Trophoblast cell (in vitro differentiated cells and primary cell): ENCODE data around the gene CEP83.

ENCODE experiments used
- DNase-seq, 2 donors: peaks; one replicate each; pipeline ENCODE4 v3.0.0-alpha.2; 2016
- H2AFZ ChIP-seq: 2 replicates; pipeline ENCODE4 v1.6.1; 2013; ENCODE audit warnings: low read length, moderate library complexity, mild to moderate bottlenecking; ENCODE audit not compliant: insufficient read depth, poor library complexity
- H2AK5ac ChIP-seq: 2 replicates; pipeline ENCODE4 v1.6.1; 2013; ENCODE audit warnings: mild to moderate bottlenecking, low read length
- H2BK120ac ChIP-seq: 2 replicates; pipeline ENCODE4 v1.6.1; 2013; ENCODE audit warnings: low read length, mild to moderate bottlenecking, moderate library complexity; ENCODE audit not compliant: insufficient read depth, poor library complexity
- H2BK12ac ChIP-seq: 2 replicates; pipeline ENCODE4 v1.6.1; 2013; ENCODE audit warnings: mild to moderate bottlenecking, low read length, moderate library complexity
- H2BK5ac ChIP-seq: 2 replicates; pipeline ENCODE4 v1.6.1; 2013; ENCODE audit warnings: low read length, low read depth, moderate library complexity, mild to moderate bottlenecking; ENCODE audit not compliant: poor library complexity
- H3K14ac ChIP-seq: 2 replicates; pipeline ENCODE4 v1.6.1; 2013; ENCODE audit warnings: mild to moderate bottlenecking, low read length
- H3K18ac ChIP-seq: 2 replicates; pipeline ENCODE4 v1.6.1; 2013; ENCODE audit warnings: mild to moderate bottlenecking, low read length
- H3K23ac ChIP-seq: 2 replicates; pipeline ENCODE4 v1.6.1; 2013; ENCODE audit warnings: low read length
- H3K27ac ChIP-seq: 2 replicates; pipeline ENCODE4 v1.5.1; 2013; ENCODE audit warnings: low read depth, mild to moderate bottlenecking, inconsistent platforms, low read length, moderate library complexity
- H3K27me3 ChIP-seq: 2 replicates; pipeline ENCODE4 v1.6.1; 2013; ENCODE audit warnings: inconsistent platforms, mild to moderate bottlenecking, low read length, moderate library complexity; ENCODE audit not compliant: insufficient read depth
- H3K36me3 ChIP-seq, 2 experiments: 1 replicate in 1 of 2; 2 replicates in 1 of 2; pipeline ENCODE4 v1.6.1; 2013; ENCODE audit warnings: low read length in 2 of 2, mild to moderate bottlenecking in 2 of 2, moderate library complexity in 1 of 2; ENCODE audit not compliant: insufficient read depth in 2 of 2, control insufficient read depth in 1 of 2
- H3K4ac ChIP-seq: 2 replicates; pipeline ENCODE4 v1.6.1; 2013; ENCODE audit warnings: low read depth, mild to moderate bottlenecking, low read length, moderate library complexity
- H3K4me1 ChIP-seq, 2 experiments: 1 replicate in 1 of 2; 2 replicates in 1 of 2; pipeline ENCODE4 v1.6.1; 2013; ENCODE audit warnings: low read length in 2 of 2, mild to moderate bottlenecking in 2 of 2, moderate library complexity in 1 of 2; ENCODE audit not compliant: insufficient read depth in 2 of 2, control insufficient read depth in 1 of 2
- H3K4me2 ChIP-seq: 2 replicates; pipeline ENCODE4 v1.6.1; 2013; ENCODE audit warnings: inconsistent platforms, mild to moderate bottlenecking, low read length, moderate library complexity
- H3K4me3 ChIP-seq: 2 replicates; pipeline ENCODE4 v1.5.1; 2013; ENCODE audit warnings: mild to moderate bottlenecking, low read depth, low read length, inconsistent platforms
- H3K79me1 ChIP-seq: one replicate; pipeline ENCODE4 v1.6.1; 2013; ENCODE audit warnings: low read length
- H3K79me2 ChIP-seq: 2 replicates; pipeline ENCODE4 v1.6.1; 2013; ENCODE audit warnings: low read length, mild to moderate bottlenecking; ENCODE audit not compliant: control insufficient read depth, insufficient read depth, poor library complexity
- H3K9ac ChIP-seq: 2 replicates; pipeline ENCODE4 v1.6.1; 2013; ENCODE audit warnings: mild to moderate bottlenecking, low read length
- H3K9me3 ChIP-seq: 2 replicates; pipeline ENCODE4 v1.6.1; 2013; ENCODE audit warnings: low read depth, mild to moderate bottlenecking, control low read depth, inconsistent platforms, low read length; ENCODE audit not compliant: insufficient read depth
- H4K12ac ChIP-seq: 2 replicates; pipeline ENCODE4 v1.6.1; 2013; ENCODE audit warnings: low read depth, mild to moderate bottlenecking, low read length, moderate library complexity
- H4K8ac ChIP-seq: 2 replicates; pipeline ENCODE4 v1.6.1; 2013; ENCODE audit warnings: low read depth, mild to moderate bottlenecking, low read length, moderate library complexity
- H4K91ac ChIP-seq: one replicate; pipeline ENCODE4 v1.6.1; 2013; ENCODE audit warnings: low read depth, mild to moderate bottlenecking, low read length, moderate library complexity
- WGBS: extraction: QIAGEN DNeasy Blood & Tissue Kit; methylation state at CpG from one replicate; pipeline ENCODE4 v1.1.7; 2013; ENCODE audit warnings: missing lambda C conversion rate; ENCODE audit not compliant: insufficient read length, insufficient coverage; ENCODE audit errors: extremely low coverage; 5-methylcytosine and 5-hydroxymethylcytosine counted together

The CEP83 gene

DNA sequence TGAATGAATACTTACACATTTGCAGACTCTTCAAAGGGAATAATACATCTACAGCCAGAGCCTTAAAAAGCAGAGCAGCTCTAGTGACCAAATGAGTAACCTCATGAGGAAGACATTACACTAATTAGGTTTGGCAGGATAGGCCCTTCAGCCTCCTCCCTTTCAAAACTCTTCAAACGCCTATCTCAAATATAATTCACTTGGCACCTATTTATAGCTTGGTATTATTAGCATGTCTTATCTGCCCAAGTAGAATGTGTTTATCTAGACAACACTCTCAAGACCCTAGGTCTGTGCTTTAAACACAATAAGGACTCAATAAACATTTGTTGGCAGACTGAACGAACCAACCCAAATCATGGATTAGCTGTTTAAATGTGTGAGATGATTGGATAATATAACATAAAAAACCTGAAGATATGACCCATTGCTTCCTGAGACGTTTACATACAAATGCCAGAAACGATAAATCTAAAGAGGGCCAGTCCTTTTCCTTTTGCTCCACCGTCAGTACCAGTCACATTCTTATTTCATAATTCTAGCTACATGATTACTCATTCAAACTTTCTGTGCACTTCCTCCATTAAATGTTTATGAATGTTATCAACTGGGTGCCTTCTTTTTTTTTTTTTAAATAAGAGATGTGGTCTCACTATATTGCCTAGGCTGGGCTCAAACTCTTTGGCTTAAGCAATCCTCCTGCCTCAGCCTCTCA, 123.3 kb downstream of the CEP83 start:
- Histone ChIP-seq H3K14ac (no peak overlapping the region), H4K91ac (no peak overlapping the region), H3K4ac (no peak overlapping the region), H3K79me1 (no peaks in the 10 kb centered on the region), H4K12ac (no peak overlapping the region), H3K18ac (no peak overlapping the region), H2AK5ac (no peak overlapping the region), H3K27ac (no peak overlapping the region), H3K36me3 (no peaks in the 10 kb centered on the region), H3K4me3 (no peak overlapping the region), H3K9ac (no peak overlapping the region), H3K9me3 (no peaks in the 10 kb centered on the region), H2BK5ac (no peak overlapping the region), H3K4me2 (no peak overlapping the region), H2BK120ac (no peak overlapping the region), H4K8ac (no peak overlapping the region), H3K23ac (no peak overlapping the region), H3K27me3 (no peaks in the 10 kb centered on the region), H2AFZ (no peak overlapping the region), H3K79me2 (no peaks in the 10 kb centered on the region), H2BK12ac (no peak overlapping the region), H3K4me1 (no peaks in the 10 kb centered on the region)
- no peak for DNase-seq
- no CpG with 5 or more reads among the region's 5 CpGs for WGBS

DNA sequence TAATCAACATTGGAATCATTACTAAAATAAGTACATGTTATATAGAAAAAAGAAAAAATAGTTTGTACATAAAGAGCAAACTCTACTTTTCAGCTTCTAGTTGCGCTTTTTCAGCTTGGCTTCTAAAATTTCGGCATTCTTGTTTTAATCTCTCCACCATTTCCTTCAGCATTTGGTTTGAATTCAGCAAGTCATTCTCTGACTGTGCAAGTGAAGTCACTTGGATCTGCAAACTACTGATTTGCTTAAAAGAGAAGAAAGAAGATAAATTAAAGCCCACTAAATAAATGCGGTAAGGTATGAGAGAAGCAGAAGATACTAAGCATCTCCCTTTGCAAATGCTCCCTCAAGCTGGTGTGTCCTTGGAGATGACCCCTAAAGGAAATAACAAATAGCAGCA, 126.3 kb downstream of the CEP83 start:
- Histone ChIP-seq H3K36me3 (no peaks in the 10 kb centered on the region), H2BK5ac (no peak overlapping the region), H3K14ac (no peak overlapping the region), H3K79me1 (no peaks in the 10 kb centered on the region), H2BK120ac (no peak overlapping the region), H3K23ac (no peak overlapping the region), H3K9ac (no peak overlapping the region), H4K12ac (no peak overlapping the region), H3K27me3 (no peaks in the 10 kb centered on the region), H3K4ac (no peak overlapping the region), H2AFZ (no peak overlapping the region), H3K79me2 (no peaks in the 10 kb centered on the region), H3K4me1 (no peaks in the 10 kb centered on the region), H3K4me2 (no peak overlapping the region), H3K18ac (no peak overlapping the region), H4K91ac (no peak overlapping the region), H2AK5ac (no peak overlapping the region), H3K4me3 (no peak overlapping the region), H2BK12ac (no peak overlapping the region), H3K9me3 (no peaks in the 10 kb centered on the region), H3K27ac (no peak overlapping the region), H4K8ac (no peak overlapping the region)
- no CpG with 5 or more reads among the region's 3 CpGs for WGBS
- no peak for DNase-seq

DNA sequence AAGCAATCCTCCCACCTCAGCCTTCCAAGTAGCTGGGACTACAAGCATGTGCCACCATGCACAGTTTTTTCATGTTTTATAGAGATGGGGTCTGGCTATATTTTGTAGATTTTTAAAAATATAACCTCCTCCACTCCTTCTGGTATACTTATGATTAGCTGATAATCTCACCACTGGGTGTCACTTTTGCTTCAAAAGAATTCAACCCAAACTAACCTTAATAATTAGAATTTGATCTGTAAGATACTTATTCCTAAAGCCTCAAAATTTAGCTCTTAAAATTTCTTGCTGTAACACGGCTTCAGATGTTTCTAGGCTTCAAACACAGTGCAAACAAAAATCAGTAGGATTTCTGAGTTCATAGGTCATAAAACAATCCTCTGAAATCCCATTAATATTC, 130.3 kb downstream of the CEP83 start:
- no peak overlapping the region for H3K4ac ChIP-seq
- no peak overlapping the region for H2BK12ac ChIP-seq
- peaks cover 0 to 3% of the 10 kb centered on the region in 2 experiments for H3K4me1 ChIP-seq
- H2BK120ac ChIP-seq, result no peak overlapping the region
- H3K23ac ChIP-seq, result no peak overlapping the region
- no peaks in the 10 kb centered on the region for H3K79me2 ChIP-seq
- no peak for DNase-seq
- no CpG with 5 or more reads among the region's 1 CpG for WGBS
- no peaks in the 10 kb centered on the region for H3K27me3 ChIP-seq
- H3K9me3 ChIP-seq, result no peaks in the 10 kb centered on the region
- H2AK5ac ChIP-seq, result no peak overlapping the region
- H3K14ac ChIP-seq, result no peak overlapping the region
- no peaks in the 10 kb centered on the region for H3K79me1 ChIP-seq
- no peak overlapping the region for H3K9ac ChIP-seq
- H2AFZ ChIP-seq, result no peak overlapping the region
- no peak overlapping the region for H4K12ac ChIP-seq
- H4K91ac ChIP-seq, result no peak overlapping the region
- no peak overlapping the region for H3K4me2 ChIP-seq
- no peak overlapping the region for H3K18ac ChIP-seq
- H3K36me3 ChIP-seq, result no peaks in the 10 kb centered on the region
- no peak overlapping the region for H3K4me3 ChIP-seq
- H3K27ac ChIP-seq, result no peak overlapping the region
- no peak overlapping the region for H4K8ac ChIP-seq
- H2BK5ac ChIP-seq, result no peak overlapping the region

DNA sequence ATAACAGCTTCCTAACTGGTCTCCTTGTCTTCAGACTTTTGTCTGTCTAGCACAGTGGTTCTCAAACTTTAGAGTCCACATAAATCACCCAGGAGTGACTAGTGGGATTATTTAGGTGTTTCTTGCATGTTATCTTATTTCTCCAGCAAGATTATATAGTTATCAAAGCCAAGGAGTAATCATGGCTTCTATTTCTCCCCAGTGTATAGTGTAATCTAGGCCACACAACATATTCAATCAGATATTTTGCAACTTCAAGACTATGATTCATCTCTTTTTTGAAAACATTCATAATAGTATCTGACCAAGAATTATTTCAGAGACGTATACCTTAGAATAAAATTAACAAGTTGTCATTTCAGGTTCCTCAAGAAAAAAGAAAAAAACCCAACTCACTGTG, 131.9 kb downstream of the CEP83 start:
- WGBS, result no CpG with 5 or more reads among the region's 1 CpG
- Histone ChIP-seq H4K8ac (no peak overlapping the region), H3K9me3 (no peaks in the 10 kb centered on the region), H2BK5ac (no peak overlapping the region), H2AFZ (no peak overlapping the region), H3K79me1 (no peaks in the 10 kb centered on the region), H2AK5ac (no peak overlapping the region), H3K27me3 (no peaks in the 10 kb centered on the region), H2BK12ac (no peak overlapping the region), H3K4me3 (no peak overlapping the region), H3K4me2 (no peak overlapping the region), H3K4me1 (peaks cover 0 to 3% of the 10 kb centered on the region in 2 experiments), H3K4ac (no peak overlapping the region), H4K91ac (no peak overlapping the region), H3K27ac (no peak overlapping the region), H3K18ac (no peak overlapping the region), H3K23ac (no peak overlapping the region), H3K14ac (no peak overlapping the region), H3K79me2 (no peaks in the 10 kb centered on the region), H4K12ac (no peak overlapping the region), H2BK120ac (no peak overlapping the region), H3K36me3 (peaks cover 3 to 4% of the 10 kb centered on the region in 2 experiments), H3K9ac (no peak overlapping the region)
- DNase-seq, result no peak
